WTC11 (cell line): Measurements from ENCODE around the gene PDZD2. TPM values are rescaled to one million over a fixed set of nuclear protein-coding genes. Genes with fewer than 3 reads are reported as not detected.

Source experiments
- ATAC-seq: fragments of 200-7000 bp; cut with Tn5 transposase; 2 replicates; pipeline ENCODE4 v1.10.0; 2021; ENCODE audit warnings: mild to moderate bottlenecking, moderate library complexity
- CTCF ChIA-PET: fragments of 300-600 bp; sonication (Branson Sonifier 250); formaldehyde crosslinking; loops from one replicate; lab custom pipeline; 2021; ENCODE audit warnings: antibody characterized with exemption; lab: Charles Lee
- POLR2A ChIA-PET: fragments of 350-600 bp; sonication (Branson Sonifier 250); formaldehyde crosslinking; loops from one replicate; lab custom pipeline; 2021; ENCODE audit warnings: antibody characterized with exemption; lab: Charles Lee
- DNase-seq: peaks from one replicate; pipeline ENCODE4 v3.0.0; 2021; ENCODE audit warnings: low spot score
- H3K27ac Mint-ChIP-seq: 2 replicates; pipeline ENCODE4 v1.8.0; 2021; ENCODE audit warnings: mixed read lengths
- H3K27me3 Mint-ChIP-seq: 2 replicates; pipeline ENCODE4 v1.8.0; 2021; ENCODE audit warnings: low read depth, mild to moderate bottlenecking, moderate library complexity, mixed read lengths
- H3K36me3 Mint-ChIP-seq: 2 replicates; pipeline ENCODE4 v1.8.0; 2021; ENCODE audit warnings: mixed read lengths
- H3K4me1 Mint-ChIP-seq: 2 replicates; pipeline ENCODE4 v1.8.0; 2022; ENCODE audit warnings: mixed read lengths
- H3K4me3 Mint-ChIP-seq: 2 replicates; pipeline ENCODE4 v1.8.0; 2021; ENCODE audit warnings: mild to moderate bottlenecking, moderate library complexity, mixed read lengths
- H3K9me3 Mint-ChIP-seq: 2 replicates; pipeline ENCODE4 v1.8.0; 2021; ENCODE audit warnings: mixed read lengths
- ATF6 ChIP-seq: sonication (generic); formaldehyde crosslinking; IDR thresholded peaks from 2 replicates; pipeline ENCODE4 v1.8.1; 2023; ENCODE audit warnings: mild to moderate bottlenecking, missing genetic modification reagents
- CDX4 ChIP-seq: fragments of 250-450 bp; sonication (Bioruptor Pico); IDR thresholded peaks from 2 replicates; pipeline ENCODE4 v1.9.0; 2021; ENCODE audit warnings: moderate library complexity, mild to moderate bottlenecking, inconsistent platforms, borderline replicate concordance
- EMX1 ChIP-seq: fragments of 250-450 bp; sonication (Bioruptor Pico); IDR thresholded peaks from 2 replicates; pipeline ENCODE4 v1.8.0; 2021; ENCODE audit warnings: mild to moderate bottlenecking
- ERG ChIP-seq: fragments of 250-450 bp; sonication (Bioruptor Pico); IDR thresholded peaks from 2 replicates; pipeline ENCODE4 v1.8.0; 2021; ENCODE audit warnings: mild to moderate bottlenecking
- FOXP1 ChIP-seq: sonication (generic); formaldehyde crosslinking; IDR thresholded peaks from 2 replicates; pipeline ENCODE4 v1.8.0; 2022; ENCODE audit warnings: missing genetic modification reagents, mild to moderate bottlenecking, moderate library complexity, borderline replicate concordance
- GRHL2 ChIP-seq: fragments of 250-450 bp; sonication (Bioruptor Pico); IDR thresholded peaks from 2 replicates; pipeline ENCODE4 v1.8.0; 2022; ENCODE audit warnings: mild to moderate bottlenecking, moderate library complexity; ENCODE audit not compliant: insufficient replicate concordance, severe bottlenecking
- GTF2I ChIP-seq: fragments of 250-450 bp; sonication (Bioruptor Pico); conservative IDR thresholded peaks from 2 replicates; pipeline ENCODE4 v1.4.0; 2021; ENCODE audit warnings: mild to moderate bottlenecking
- HMGXB4 ChIP-seq: sonication (generic); formaldehyde crosslinking; IDR thresholded peaks from 2 replicates; pipeline ENCODE4 v1.8.1; 2023; ENCODE audit warnings: mild to moderate bottlenecking, moderate library complexity, missing genetic modification reagents
- JAZF1 ChIP-seq: fragments of 250-450 bp; sonication (Bioruptor Pico); IDR thresholded peaks from 2 replicates; pipeline ENCODE4 v1.9.0; 2021; ENCODE audit warnings: moderate library complexity, mild to moderate bottlenecking, inconsistent platforms
- NFE2L1 ChIP-seq: sonication (generic); formaldehyde crosslinking; IDR thresholded peaks from 2 replicates; pipeline ENCODE4 v1.8.1; 2023; ENCODE audit warnings: missing genetic modification reagents
- NR2C2 ChIP-seq: sonication (generic); formaldehyde crosslinking; IDR thresholded peaks from 2 replicates; pipeline ENCODE4 v1.8.0; 2022; ENCODE audit warnings: mild to moderate bottlenecking, missing genetic modification reagents
- PRRX2 ChIP-seq: fragments of 250-450 bp; sonication (Bioruptor Pico); IDR thresholded peaks from 2 replicates; pipeline ENCODE4 v1.8.0; 2021; ENCODE audit warnings: mild to moderate bottlenecking
- SMAD3 ChIP-seq: sonication (generic); formaldehyde crosslinking; IDR thresholded peaks from 2 replicates; pipeline ENCODE4 v1.8.0; 2022; ENCODE audit warnings: missing genetic modification reagents, mild to moderate bottlenecking, borderline replicate concordance
- USF2 ChIP-seq: sonication (generic); formaldehyde crosslinking; IDR thresholded peaks from 2 replicates; pipeline ENCODE4 v1.8.1; 2023; ENCODE audit warnings: mild to moderate bottlenecking, missing genetic modification reagents, moderate library complexity
- ZBTB43 ChIP-seq: sonication (generic); formaldehyde crosslinking; IDR thresholded peaks from 2 replicates; pipeline ENCODE4 v1.8.1; 2023; ENCODE audit warnings: mild to moderate bottlenecking, missing genetic modification reagents
- ZMAT4 ChIP-seq: fragments of 250-450 bp; sonication (Bioruptor Pico); IDR thresholded peaks from 2 replicates; pipeline ENCODE4 v1.9.0; 2021; ENCODE audit warnings: mild to moderate bottlenecking
- ZNF423 ChIP-seq: fragments of 250-450 bp; sonication (Bioruptor Pico); IDR thresholded peaks from 2 replicates; pipeline ENCODE4 v2.1.2; 2022; ENCODE audit warnings: mild to moderate bottlenecking, moderate library complexity
- ZNF425 ChIP-seq: fragments of 250-450 bp; sonication (Bioruptor Pico); conservative IDR thresholded peaks from 2 replicates; pipeline ENCODE4 v1.9.0; 2021; ENCODE audit warnings: mild to moderate bottlenecking
- total RNA-seq: library from RNA; stranded (reverse); gene quantifications from 3 replicates; pipeline ENCODE4 v1.2.3, GENCODE V29; 2021

PDZD2 gene
- total RNA-seq, 1 experiment from 2014 or later = 11.4 TPM

- ATAC-seq (no peak), DNase-seq (no peak)
- Mint-ChIP-seq H3K27ac (peak overlapping the region; percentile 86; the same call in 1 of the 2 replicates), H3K36me3 (peaks cover 4% of the 10 kb centered on the region; the same call in 1 of the 2 replicates), H3K4me3 (no peak overlapping the region), H3K4me1 (peaks cover 65% of the 10 kb centered on the region), H3K27me3 (peaks cover 3% of the 10 kb centered on the region), H3K9me3 (peaks cover 6% of the 10 kb centered on the region; the same call in 1 of the 2 replicates)
- ChIA-PET CTCF (interaction anchor here (0.7 kb wide), 1 partner anchor 75 kb away, joined by 3 read pairs; no protein-coding TSS in a partner anchor), POLR2A (no interaction called here)
- TF ChIP-seq USF2 (CRISPR knock-in tag) (no peak), FOXP1 (CRISPR knock-in tag) (no peak), NFE2L1 (CRISPR knock-in tag) (no peak), ZMAT4 (no peak), ERG (no peak), SMAD3 (CRISPR knock-in tag) (no peak), NR2C2 (CRISPR knock-in tag) (no peak)
Measured at GRCh38 chr5:31733371-31733770, 94.4 kb downstream of the PDZD2 start.

GRCh38 chr5:31736127-31736526 is 97.2 kb downstream of the PDZD2 start:
- no peak overlapping the region for H3K27ac Mint-ChIP-seq
- peaks cover 44% of the 10 kb centered on the region for H3K4me1 Mint-ChIP-seq
- ATAC-seq (no peak), DNase-seq (no peak)
- no peak for TF ChIP-seq GRHL2 (CRISPR knock-in tag)
- TF ChIP-seq ATF6 (CRISPR knock-in tag) = no peak
- TF ChIP-seq HMGXB4 (CRISPR knock-in tag) = no peak
- no peak for TF ChIP-seq ZNF423 (CRISPR knock-in tag)
- TF ChIP-seq CDX4 = no peak
- no peak for TF ChIP-seq JAZF1 (CRISPR knock-in tag)
- no peak for TF ChIP-seq ZNF425 (CRISPR knock-in tag)
- no peak for TF ChIP-seq PRRX2 (CRISPR knock-in tag)
- TF ChIP-seq ZBTB43 = no peak
- TF ChIP-seq GTF2I (CRISPR knock-in tag) = no peak
- no peak for TF ChIP-seq EMX1 (CRISPR knock-in tag)
- TF ChIP-seq, all 79 proteins: peak for 0
- H3K36me3 Mint-ChIP-seq = peaks cover 20% of the 10 kb centered on the region
- CTCF ChIA-PET = no interaction called here
- H3K4me3 Mint-ChIP-seq = no peak overlapping the region
- peaks cover 24% of the 10 kb centered on the region for H3K9me3 Mint-ChIP-seq
- POLR2A ChIA-PET = interaction anchor here (0.6 kb wide), 1 partner anchor 180 kb away, joined by 4 read pairs; no protein-coding TSS in a partner anchor
- H3K27me3 Mint-ChIP-seq = peaks cover 13% of the 10 kb centered on the region
